GM19239 (cell line): Measurements from ENCODE around the gene LCN1.

ENCODE experiments used
- DNase-seq: peaks from one replicate; pipeline ENCODE4 v3.0.0; 2011; ENCODE audit warnings: low spot score; ENCODE audit not compliant: insufficient read length
- FAIRE-seq: peaks from 2 replicates; lab custom pipeline; 2011; peaks lifted over from hg19 to GRCh38; lab: Jason Lieb, UNC

The LCN1 gene

GRCh38 chr9:135520916-135521607, at the start of gene LCN1:
TSS of gene LCN1 (plus strand) at chr9:135521440. CDS start at chr9:135521498, 58 bp downstream.
- FAIRE-seq, result no peak

GRCh38 chr9:135471791-135472640, 49.2 kb upstream of the LCN1 start:
- FAIRE-seq (no peak), DNase-seq (no peak)

More at GRCh38 chr9:135520916-135521607, at the start of gene LCN1:
- DNase-seq, result no peak

DNA sequence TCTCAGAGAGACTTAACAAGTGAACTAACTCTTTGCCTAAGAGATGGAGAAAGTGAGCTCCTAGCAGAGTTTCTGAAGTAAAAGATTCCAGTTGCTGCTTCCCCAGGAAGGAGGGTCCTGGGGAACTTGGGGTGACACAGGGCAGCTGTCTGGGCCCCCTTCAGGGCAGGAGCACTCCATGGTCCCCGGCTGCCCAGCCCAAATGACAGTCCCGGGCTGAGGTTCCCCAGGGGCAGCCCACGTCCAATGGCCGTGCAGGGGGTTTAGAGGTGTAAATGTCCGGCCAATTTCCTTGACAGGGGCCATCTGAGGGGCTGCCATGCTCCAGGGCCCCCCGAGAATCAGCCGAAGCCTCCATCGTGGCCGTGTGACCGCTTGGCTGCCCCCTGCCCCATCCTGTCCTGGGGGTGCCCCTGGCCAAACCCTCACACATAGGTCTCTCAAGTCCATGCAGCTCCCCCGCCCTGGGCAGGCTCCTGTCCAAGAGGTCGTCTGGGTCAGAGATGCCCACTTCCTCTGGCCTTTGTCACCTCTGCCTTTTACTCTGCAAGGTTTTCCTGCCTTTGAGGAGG, 47.2 kb upstream of the LCN1 start:
- DNase-seq (no peak), FAIRE-seq (no peak)

- no peak for FAIRE-seq
- DNase-seq, result no peak
Observed at GRCh38 chr9:135474915-135475314, 46.3 kb upstream of the LCN1 start.

DNA sequence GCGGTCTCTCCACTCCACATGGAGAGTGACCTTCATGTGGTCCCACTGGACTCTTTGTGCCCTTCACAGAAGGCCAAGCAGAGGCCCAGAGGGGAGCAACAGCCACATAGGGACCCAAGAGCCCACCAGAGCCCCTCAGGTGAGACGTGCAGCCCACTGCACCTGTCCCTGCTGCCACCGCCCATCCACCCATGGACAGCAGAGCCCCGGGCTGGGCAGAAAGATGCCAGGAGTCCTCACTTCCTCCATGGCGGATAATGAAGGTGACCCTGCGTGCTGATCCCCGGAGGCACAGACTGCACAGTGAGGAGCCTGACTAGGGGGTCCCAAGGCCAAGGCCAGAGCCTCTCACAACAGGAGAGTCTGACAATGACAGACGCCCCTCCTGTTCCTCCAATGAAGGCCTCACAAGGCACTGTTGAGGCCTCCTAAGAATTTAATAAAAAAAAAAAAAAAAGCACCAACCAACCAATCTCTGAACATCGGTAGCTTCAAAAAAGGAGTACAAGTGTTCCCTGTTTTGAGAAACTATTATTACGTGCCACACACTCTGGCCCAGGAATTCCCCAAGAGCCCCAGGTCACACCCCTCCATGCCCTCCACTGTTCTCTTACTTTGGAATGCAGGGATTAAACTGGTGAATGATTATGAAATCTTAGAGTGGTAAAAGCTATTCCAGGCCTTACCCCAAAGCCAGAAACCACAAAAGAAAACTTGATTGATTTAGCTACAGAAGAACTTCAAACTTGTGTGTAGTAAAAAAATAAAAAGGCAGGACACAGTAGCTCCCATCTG, 44.5 kb upstream of the LCN1 start:
- no peak for DNase-seq
- FAIRE-seq, result no peak

DNA sequence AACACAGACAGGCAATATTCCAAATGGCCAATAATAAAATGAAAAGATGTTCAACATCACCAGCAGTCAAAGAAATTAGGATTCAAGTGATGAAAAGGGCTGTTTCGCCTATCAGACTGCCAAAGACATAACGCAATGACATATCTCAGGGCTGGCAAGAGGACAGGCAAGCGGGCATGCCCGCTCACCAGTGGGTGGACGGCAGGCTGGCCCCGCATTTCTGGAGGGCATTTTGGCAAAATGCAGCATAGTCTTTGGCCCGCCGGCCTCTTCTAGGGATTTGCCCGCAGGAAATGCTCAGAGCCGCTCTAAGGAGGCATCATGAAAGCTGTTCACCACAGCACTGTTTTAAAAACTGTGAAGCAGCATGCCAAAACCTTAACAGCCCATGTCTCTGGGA, 43.0 kb upstream of the LCN1 start:
- FAIRE-seq, result no peak
- DNase-seq, result no peak

DNA sequence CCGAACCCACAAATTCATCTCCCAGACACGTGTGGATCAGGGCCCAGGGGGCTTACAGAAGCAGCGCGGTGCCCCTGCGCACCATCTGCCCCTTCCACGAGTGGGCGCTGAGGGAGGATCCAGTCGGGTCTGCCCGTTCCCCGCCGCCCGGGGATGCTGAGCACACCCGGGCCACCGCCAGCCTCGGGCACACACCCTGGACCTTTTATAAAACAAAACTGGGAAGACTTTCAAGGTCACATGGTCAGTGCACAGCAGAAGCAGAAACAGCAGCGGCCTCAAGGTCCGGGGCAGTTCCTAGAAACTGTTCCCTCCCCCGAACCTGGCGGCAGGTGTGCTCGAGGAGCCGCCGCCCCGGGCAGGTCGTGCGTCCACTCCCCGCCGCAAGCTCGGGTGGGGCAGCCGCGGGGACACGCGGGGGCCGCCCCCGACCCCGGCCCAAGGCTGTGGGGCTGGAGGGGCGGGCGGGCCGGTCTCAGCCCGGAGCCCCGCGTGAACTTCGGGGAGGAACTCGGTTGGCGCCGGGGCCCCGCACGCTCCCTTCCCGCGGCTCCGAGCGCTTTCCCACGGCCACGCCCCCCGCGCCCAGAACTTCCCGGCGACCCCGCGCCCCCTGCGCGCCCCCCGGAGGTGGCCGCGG, 42.3 kb upstream of the LCN1 start:
- DNase-seq (peak; percentile 28), FAIRE-seq (no peak)

- DNase-seq (no peak), FAIRE-seq (no peak)
Observed at GRCh38 chr9:135479469-135480052, 41.7 kb upstream of the LCN1 start, which contains the start of gene PPP1R26. TSS of gene PPP1R26 (plus strand) at chr9:135479782. CDS start at chr9:135484511, 4,729 bp downstream.

- FAIRE-seq, result no peak
Observed at GRCh38 chr9:135480071-135480939, 40.9 kb upstream of the LCN1 start.

GRCh38 chr9:135480940-135481310, 40.3 kb upstream of the LCN1 start:
- FAIRE-seq, result no peak
- no peak for DNase-seq

More at GRCh38 chr9:135480071-135480939, 40.9 kb upstream of the LCN1 start:
- peak; percentile 46 for DNase-seq

GRCh38 chr9:135482015-135482754, 39.1 kb upstream of the LCN1 start:
- FAIRE-seq (no peak), DNase-seq (no peak)

DNA sequence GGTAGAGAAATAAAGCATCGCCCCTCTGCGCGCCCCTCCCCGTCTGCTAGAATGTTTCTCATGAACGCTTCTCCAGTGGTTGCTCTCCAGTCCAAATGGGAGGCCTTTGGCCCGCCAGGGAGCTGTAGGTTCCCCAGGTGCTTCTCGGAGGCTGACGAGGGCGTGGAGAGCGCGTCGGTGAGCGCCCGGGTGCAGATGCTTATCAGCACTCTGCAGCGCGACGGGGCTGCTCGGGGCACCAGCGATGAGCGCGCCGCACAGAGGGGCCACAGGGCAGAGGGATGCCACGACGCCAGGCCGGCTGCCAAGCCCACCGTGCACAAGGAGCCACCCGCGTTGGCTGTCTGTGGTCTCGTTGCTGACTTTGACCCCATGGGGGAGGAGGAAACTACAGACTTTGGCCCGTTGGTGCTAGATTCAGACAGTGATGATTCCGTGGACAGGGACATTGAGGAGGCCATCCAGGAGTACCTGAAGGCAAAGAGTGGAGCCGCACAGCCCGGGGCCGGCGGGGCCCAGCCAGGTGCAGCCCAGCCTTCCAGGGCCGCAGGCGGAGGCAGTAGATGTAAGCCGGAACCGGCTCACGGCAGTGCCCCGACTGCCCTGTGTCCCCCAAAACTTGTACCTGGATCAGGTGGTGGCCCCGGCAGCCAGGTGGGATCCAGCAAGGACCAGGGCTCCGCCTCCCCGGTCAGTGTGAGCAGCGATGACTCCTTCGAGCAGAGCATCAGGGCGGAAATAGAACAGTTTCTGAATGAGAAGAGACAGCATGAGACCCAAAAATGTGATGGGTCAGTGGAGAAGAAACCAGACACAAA, 36.6 kb upstream of the LCN1 start:
- FAIRE-seq, result no peak
- no peak for DNase-seq

DNA sequence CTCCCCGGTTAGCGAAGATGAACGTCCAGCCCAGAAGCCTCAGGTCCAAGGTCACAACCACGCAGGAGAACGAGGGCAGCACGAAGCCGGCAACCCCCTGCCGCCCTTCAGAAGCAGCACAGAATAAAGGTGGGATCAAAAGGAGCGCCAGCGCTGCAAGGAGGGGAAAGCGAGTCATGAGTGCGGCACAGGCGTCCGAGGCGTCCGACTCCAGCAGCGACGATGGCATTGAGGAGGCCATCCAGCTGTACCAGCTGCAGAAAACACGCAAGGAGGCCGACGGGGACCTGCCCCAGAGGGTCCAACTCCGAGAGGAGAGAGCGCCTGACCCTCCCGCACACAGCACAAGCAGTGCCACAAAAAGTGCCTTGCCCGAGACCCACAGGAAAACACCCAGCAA, 35.9 kb upstream of the LCN1 start:
- DNase-seq (no peak), FAIRE-seq (no peak)

DNA sequence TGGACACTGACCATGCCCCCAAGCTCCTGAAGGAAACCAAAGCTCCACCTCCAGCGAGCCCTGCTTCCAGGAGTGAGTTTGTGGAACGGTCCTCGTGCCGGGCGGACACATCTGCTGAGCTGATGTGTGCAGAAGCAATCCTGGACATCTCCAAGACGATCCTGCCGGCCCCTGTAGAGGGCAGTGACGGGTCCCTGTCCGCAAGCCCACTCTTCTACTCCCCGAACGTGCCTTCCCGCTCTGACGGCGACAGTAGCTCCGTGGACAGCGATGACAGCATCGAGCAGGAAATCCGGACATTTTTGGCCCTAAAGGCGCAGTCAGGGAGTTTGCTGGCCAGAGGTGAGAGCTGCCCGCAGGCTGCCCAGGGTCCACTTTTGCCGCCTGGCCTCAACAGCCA, 35.4 kb upstream of the LCN1 start:
- DNase-seq (no peak), FAIRE-seq (no peak)

GRCh38 chr9:135486267-135487065, 34.8 kb upstream of the LCN1 start:
- FAIRE-seq (no peak), DNase-seq (no peak)

- no peak for DNase-seq
- no peak for FAIRE-seq
Observed at GRCh38 chr9:135487281-135488012, 33.8 kb upstream of the LCN1 start.
